Activated CD8-positive, alpha-beta memory T cell treated with anti-CD3 and anti-CD28 coated beads for 24 hours (primary cell): ENCODE results near the gene ZKSCAN3.
"Not testable (repeated sequence)": the region's sequence is repeated elsewhere in the genome, so short reads cannot be mapped to it uniquely, and the experiment has no call there.

Experiments
- DNase-seq: peaks from one replicate; pipeline ENCODE4 v3.0.0-alpha.2; 2020

ZKSCAN3 gene

GRCh38 chr6:28377879-28378278, 28.1 kb downstream of the ZKSCAN3 start:
- no peak for DNase-seq

- DNase-seq = no peak
These were observed 28.9 kb downstream of the ZKSCAN3 start for GRCh38 chr6:28378644-28379043.

GRCh38 chr6:28380381-28380780, 30.6 kb downstream of the ZKSCAN3 start:
- no peak for DNase-seq

- DNase-seq = peak; percentile 67
These were observed 33.7 kb downstream of the ZKSCAN3 start for GRCh38 chr6:28383235-28384142.

GRCh38 chr6:28384143-28384533, 34.4 kb downstream of the ZKSCAN3 start:
- DNase-seq = no peak

- DNase-seq = no peak
These were observed 40.9 kb downstream of the ZKSCAN3 start for GRCh38 chr6:28390688-28391087.

- DNase-seq = no peak
These were observed 44.3 kb downstream of the ZKSCAN3 start for GRCh38 chr6:28393912-28394662.

GRCh38 chr6:28395918-28396317, 46.2 kb downstream of the ZKSCAN3 start:
- no peak for DNase-seq

GRCh38 chr6:28399350-28400121, 49.8 kb downstream of the ZKSCAN3 start, which contains the start of gene ZSCAN12:
ZSCAN12 (minus strand) TSS chr6:28399747; CDS start chr6:28398405, 1,342 bp downstream.
- peak; percentile 94 for DNase-seq

- no peak for DNase-seq
These were observed 50.3 kb downstream of the ZKSCAN3 start for GRCh38 chr6:28400122-28400451.

- DNase-seq = no peak
These were observed 51.4 kb downstream of the ZKSCAN3 start for GRCh38 chr6:28401172-28401571.

- DNase-seq = no peak
These were observed 52.5 kb downstream of the ZKSCAN3 start for GRCh38 chr6:28402197-28402596.

GRCh38 chr6:28403923-28404322, 54.2 kb downstream of the ZKSCAN3 start:
- not testable (repeated sequence) for DNase-seq

GRCh38 chr6:28407401-28407800, 57.7 kb downstream of the ZKSCAN3 start:
- DNase-seq = no peak

- DNase-seq = no peak
These were observed 58.5 kb downstream of the ZKSCAN3 start for GRCh38 chr6:28408076-28408802.

GRCh38 chr6:28410767-28411166, 61.0 kb downstream of the ZKSCAN3 start:
- no peak for DNase-seq

- DNase-seq = no peak
These were observed 63.9 kb downstream of the ZKSCAN3 start for GRCh38 chr6:28413681-28414080.
